Adrenal gland (tissue), 12 donors: ENCODE results near the gene SLC7A6. TPM values are rescaled to one million over a fixed set of nuclear protein-coding genes. Genes with fewer than 3 reads are reported as not detected.

ENCODE experiments used
- DNase-seq, 7 donors: peaks; one replicate each; pipeline ENCODE4 v3.0.0-alpha.2; 2019 to 2020
- H3K27ac ChIP-seq, 5 donors: fragments of 200-600 bp; sonication (generic) in 4 of 5; 1 replicate in 3 of 5; 2 replicates in 2 of 5; pipeline versions ENCODE4 v1.5.1 to v1.8.0; 2016 to 2020; ENCODE audit warnings: mild to moderate bottlenecking in 1 of 5
- H3K27me3 ChIP-seq: fragments of 200-600 bp; 2 replicates; pipeline ENCODE4 v1.8.0; 2021
- H3K36me3 ChIP-seq, 2 donors: fragments of 200-600 bp; replicated peaks in 1 of 2; 1 replicate in 1 of 2; 2 replicates in 1 of 2; pipeline versions ENCODE4 v1.5.1 to v1.8.0; 2018 to 2022
- H3K4me1 ChIP-seq, 2 donors: fragments of 200-600 bp; replicated peaks in 1 of 2; 1 replicate in 1 of 2; 2 replicates in 1 of 2; pipeline versions ENCODE4 v1.5.1 to v1.8.0; 2018 to 2021
- H3K4me3 ChIP-seq, 4 donors: fragments of 200-600 bp; sonication (generic) in 3 of 4; one replicate each; pipeline ENCODE4 v1.5.1; 2016 to 2018
- H3K9me3 ChIP-seq, 3 donors: fragments of 200-600 bp; sonication (generic) in 1 of 3; replicated peaks in 1 of 3; 1 replicate in 2 of 3; 2 replicates in 1 of 3; pipeline versions ENCODE4 v1.5.1 to v1.8.0; 2016 to 2021
- POLR2A ChIP-seq, 2 donors: fragments of 450-650 bp; IDR thresholded peaks; one replicate each; pipeline ENCODE4 v1.6.1; 2017; ENCODE audit warnings: antibody characterized with exemption in 2 of 2, mild to moderate bottlenecking in 2 of 2, moderate library complexity in 1 of 2
- WGBS, 4 donors: extraction: QIAGEN DNeasy Blood & Tissue Kit in 2 of 4; methylation state at CpG; one replicate each; pipeline versions ENCODE4 v1.1.5 to v1.1.7; 2013 to 2017; 5-methylcytosine and 5-hydroxymethylcytosine counted together
- intact Hi-C, 2 donors: fragments of 100-400 bp; cut with DNase I; formaldehyde crosslinking; loops; one replicate each; pipeline versions ENCODE4 v1.14.1 to v1.15.0; 2022 to 2023
- polyA plus RNA-seq, 3 donors: library from polyadenylated mRNA; stranded (reverse); fragments of 200-250 nt in 2 of 3; fragments of 350-450 nt in 1 of 3; fragmentation: Illumina TruSeq in 1 of 3; extraction: RNeasy Lipid Tissue Mini Kit (QIAGEN cat#74804) in 1 of 3; gene quantifications; one replicate each; pipeline ENCODE4 v1.2.3, GENCODE V29; 2013 to 2014
- total RNA-seq, 9 donors: library from RNA; depleted of rRNA in 4 of 9; stranded (reverse); fragments of >200 nt in 4 of 9; fragments of 120-200 nt in 1 of 9; fragmentation: NEBNext Ultra II Directional in 1 of 9; extraction: Animal tissue kit (Norgen Biotek cat#: 25700) in 1 of 9; gene quantifications; one replicate each; pipeline versions ENCODE4 v1.1.0 to v1.2.4, GENCODE V29; 2013 to 2023
- TF ChIP-seq, protein P1 (sequence below), 6 experiments: fragments of 450-650 bp in 4 of 6; fragments of 200-600 bp in 2 of 6; sonication (generic) in 1 of 6; IDR thresholded peaks; 1 replicate in 5 of 6; 2 replicates in 1 of 6; pipeline versions ENCODE4 v1.5.1 to v1.8.0; 2016 to 2021; ENCODE audit warnings: antibody characterized with exemption in 6 of 6, mild to moderate bottlenecking in 2 of 6, moderate library complexity in 1 of 6
- donor health status: healthy with polysubstance abuse.
- donor health status: Bipolar disorder and iron deficiency.
- donor health status: DM: yes; HTN: yes; CAD: no.
- donor health status: DM: no; HTN: no; CAD: no.
- donor health status: DM: no; HTN: no; CAD: no.
- donor health status: DM: yes; HTN: yes; CAD: no.

SLC7A6 gene
- total and polyA plus RNA-seq, 12 donors: 2.0 to 54.7 (median 22.0) TPM

GRCh38 chr16:68216240-68216639 lies 48.1 kb upstream of the SLC7A6 start:
- no peaks in the 10 kb centered on the region for H3K4me1 ChIP-seq
- no peak for DNase-seq
- H3K36me3 ChIP-seq: no peaks in the 10 kb centered on the region
- H3K27me3 ChIP-seq: no peaks in the 10 kb centered on the region
- H3K27ac ChIP-seq: no peak overlapping the region
- WGBS, 4 donors: 95 to 98% (median 95%) methylated on average over 3 of the region's 3 CpGs
- no peak for TF ChIP-seq POLR2A (IDR thresholded peaks at IDR 0.05)
- TF ChIP-seq, protein P1, sequence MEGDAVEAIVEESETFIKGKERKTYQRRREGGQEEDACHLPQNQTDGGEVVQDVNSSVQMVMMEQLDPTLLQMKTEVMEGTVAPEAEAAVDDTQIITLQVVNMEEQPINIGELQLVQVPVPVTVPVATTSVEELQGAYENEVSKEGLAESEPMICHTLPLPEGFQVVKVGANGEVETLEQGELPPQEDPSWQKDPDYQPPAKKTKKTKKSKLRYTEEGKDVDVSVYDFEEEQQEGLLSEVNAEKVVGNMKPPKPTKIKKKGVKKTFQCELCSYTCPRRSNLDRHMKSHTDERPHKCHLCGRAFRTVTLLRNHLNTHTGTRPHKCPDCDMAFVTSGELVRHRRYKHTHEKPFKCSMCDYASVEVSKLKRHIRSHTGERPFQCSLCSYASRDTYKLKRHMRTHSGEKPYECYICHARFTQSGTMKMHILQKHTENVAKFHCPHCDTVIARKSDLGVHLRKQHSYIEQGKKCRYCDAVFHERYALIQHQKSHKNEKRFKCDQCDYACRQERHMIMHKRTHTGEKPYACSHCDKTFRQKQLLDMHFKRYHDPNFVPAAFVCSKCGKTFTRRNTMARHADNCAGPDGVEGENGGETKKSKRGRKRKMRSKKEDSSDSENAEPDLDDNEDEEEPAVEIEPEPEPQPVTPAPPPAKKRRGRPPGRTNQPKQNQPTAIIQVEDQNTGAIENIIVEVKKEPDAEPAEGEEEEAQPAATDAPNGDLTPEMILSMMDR (IDR thresholded peaks at IDR 0.05): no peak
- H3K9me3 ChIP-seq: no peaks in the 10 kb centered on the region
- no peak overlapping the region for H3K4me3 ChIP-seq
- intact Hi-C loops: no loop called here

- H3K9me3 ChIP-seq: no peaks in the 10 kb centered on the region
- no peaks in the 10 kb centered on the region for H3K36me3 ChIP-seq
- H3K27ac ChIP-seq: no peak overlapping the region
- intact Hi-C loops: no loop called here
- no peaks in the 10 kb centered on the region for H3K27me3 ChIP-seq
- WGBS, 4 donors: 80 to 84% (median 83%) methylated on average over 4 of the region's 4 CpGs
- H3K4me3 ChIP-seq: no peak overlapping the region
- no peaks in the 10 kb centered on the region for H3K4me1 ChIP-seq
- no peak for DNase-seq
- TF ChIP-seq POLR2A (IDR thresholded peaks at IDR 0.05): no peak
- TF ChIP-seq, protein P1 (IDR thresholded peaks at IDR 0.05): no peak
Measured at GRCh38 chr16:68217506-68217905, 46.8 kb upstream of the SLC7A6 start.

DNA sequence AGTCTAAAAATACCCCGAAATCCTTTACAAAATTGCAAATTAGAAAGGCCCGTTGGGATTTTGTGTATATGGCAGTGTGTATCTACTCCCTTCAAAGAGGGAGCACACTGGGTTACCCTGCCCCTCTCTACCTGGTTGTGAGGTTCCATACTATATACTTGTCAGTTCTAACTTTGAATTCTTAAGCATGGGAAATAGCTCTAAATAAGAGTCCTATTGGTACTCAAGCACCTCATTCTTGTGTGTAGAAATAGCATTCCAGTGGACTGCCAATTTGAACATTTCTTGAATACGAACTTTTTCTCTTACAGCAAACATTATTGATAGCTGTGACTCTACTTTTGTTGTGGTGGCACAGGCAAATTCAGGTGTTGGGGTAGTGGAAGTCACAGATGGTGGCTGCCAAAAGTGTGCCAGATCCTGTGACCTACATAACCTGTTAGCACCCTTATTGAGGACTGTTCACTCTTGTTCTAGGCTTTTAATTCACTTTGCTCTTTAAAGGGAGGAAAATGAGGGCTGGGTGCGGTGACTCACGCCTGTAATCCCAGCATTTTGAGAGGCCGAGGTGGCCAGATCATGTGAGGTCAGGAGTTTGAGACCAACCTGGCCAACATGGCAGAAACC lies 44.5 kb upstream of the SLC7A6 start:
- no peak for DNase-seq
- Histone ChIP-seq H3K4me1 (no peaks in the 10 kb centered on the region), H3K36me3 (no peaks in the 10 kb centered on the region), H3K9me3 (no peaks in the 10 kb centered on the region), H3K4me3 (no peak overlapping the region), H3K27me3 (no peaks in the 10 kb centered on the region), H3K27ac (no peak overlapping the region)
- no peak for TF ChIP-seq POLR2A (IDR thresholded peaks at IDR 0.05)
- TF ChIP-seq, protein P1 (IDR thresholded peaks at IDR 0.05): no peak
- intact Hi-C loops: loop anchor here in 1 of 2 donors (10.0 kb wide), 1 partner anchor 235 kb away; the partner anchor contains the start of gene DPEP3
- 91 to 94% (median 92%) methylated on average over 6 of the region's 6 CpGs for WGBS, 4 donors

GRCh38 chr16:68223072-68223471 lies 41.3 kb upstream of the SLC7A6 start:
- TF ChIP-seq, protein P1 (IDR thresholded peaks at IDR 0.05): no peak
- no peak for TF ChIP-seq POLR2A (IDR thresholded peaks at IDR 0.05)
- Histone ChIP-seq H3K27ac (no peak overlapping the region), H3K36me3 (peaks cover 0 to 7% of the 10 kb centered on the region in 2 donors), H3K27me3 (no peaks in the 10 kb centered on the region), H3K9me3 (no peaks in the 10 kb centered on the region), H3K4me3 (no peak overlapping the region), H3K4me1 (peaks cover 7 to 9% of the 10 kb centered on the region in 2 donors)
- 79 to 92% (median 92%) methylated on average over 1 of the region's 1 CpG for WGBS, 4 donors
- intact Hi-C loops: loop anchor here in 1 of 2 donors (10.0 kb wide), 1 partner anchor 238 kb away; the partner anchor contains the start of gene DPEP3
- no peak for DNase-seq
